Measurements from ENCODE around the gene SRBD1.

The SRBD1 gene

GRCh38 chr2:45469314-45470099 lies 141.6 kb downstream of the SRBD1 start:
- peak; percentile 52 to 72 for DNase-seq (ENCODE audit: low read depth in 2 of 2)
- no peak overlapping the region for H3K4me3 ChIP-seq (replicated peaks in 1 of 2; ENCODE audit: low read depth in 2 of 2, low read length in 2 of 2)
- TF ChIP-seq CTCF (IDR thresholded peaks at IDR 0.05; ENCODE audit: low read depth, low read length): no peak

- no peak for DNase-seq (ENCODE audit: low read depth in 2 of 2)
- TF ChIP-seq CTCF (IDR thresholded peaks at IDR 0.05; ENCODE audit: low read depth, low read length): no peak
- H3K4me3 ChIP-seq (replicated peaks in 1 of 2; ENCODE audit: low read depth in 2 of 2, low read length in 2 of 2): no peak overlapping the region
These were observed 142.8 kb downstream of the SRBD1 start for GRCh38 chr2:45468279-45468678.

- TF ChIP-seq CTCF (IDR thresholded peaks at IDR 0.05; ENCODE audit: low read depth, low read length): no peak
- H3K4me3 ChIP-seq (replicated peaks in 1 of 2; ENCODE audit: low read depth in 2 of 2, low read length in 2 of 2): no peak overlapping the region
- DNase-seq (ENCODE audit: low read depth in 2 of 2): no peak
These were observed 145.0 kb downstream of the SRBD1 start for GRCh38 chr2:45466053-45466452.

- TF ChIP-seq CTCF (IDR thresholded peaks at IDR 0.05; ENCODE audit: low read depth, low read length): no peak
- no peak for DNase-seq (ENCODE audit: low read depth in 2 of 2)
- no peak overlapping the region for H3K4me3 ChIP-seq (replicated peaks in 1 of 2; ENCODE audit: low read depth in 2 of 2, low read length in 2 of 2)
These were observed 150.2 kb downstream of the SRBD1 start for GRCh38 chr2:45460825-45461224.

GRCh38 chr2:45459860-45460259 lies 151.2 kb downstream of the SRBD1 start:
- no peak for TF ChIP-seq CTCF (IDR thresholded peaks at IDR 0.05; ENCODE audit: low read depth, low read length)
- no peak for DNase-seq (ENCODE audit: low read depth in 2 of 2)
- H3K4me3 ChIP-seq (replicated peaks in 1 of 2; ENCODE audit: low read depth in 2 of 2, low read length in 2 of 2): no peak overlapping the region

- no peak overlapping the region for H3K4me3 ChIP-seq (replicated peaks in 1 of 2; ENCODE audit: low read depth in 2 of 2, low read length in 2 of 2)
- TF ChIP-seq CTCF (IDR thresholded peaks at IDR 0.05; ENCODE audit: low read depth, low read length): no peak
- peak; percentile 76 to 81 for DNase-seq (ENCODE audit: low read depth in 2 of 2)
These were observed 152.0 kb downstream of the SRBD1 start for GRCh38 chr2:45458909-45459563.
